ENCODE results near the gene TIGD1.

- TF ChIP-seq, protein P1, sequence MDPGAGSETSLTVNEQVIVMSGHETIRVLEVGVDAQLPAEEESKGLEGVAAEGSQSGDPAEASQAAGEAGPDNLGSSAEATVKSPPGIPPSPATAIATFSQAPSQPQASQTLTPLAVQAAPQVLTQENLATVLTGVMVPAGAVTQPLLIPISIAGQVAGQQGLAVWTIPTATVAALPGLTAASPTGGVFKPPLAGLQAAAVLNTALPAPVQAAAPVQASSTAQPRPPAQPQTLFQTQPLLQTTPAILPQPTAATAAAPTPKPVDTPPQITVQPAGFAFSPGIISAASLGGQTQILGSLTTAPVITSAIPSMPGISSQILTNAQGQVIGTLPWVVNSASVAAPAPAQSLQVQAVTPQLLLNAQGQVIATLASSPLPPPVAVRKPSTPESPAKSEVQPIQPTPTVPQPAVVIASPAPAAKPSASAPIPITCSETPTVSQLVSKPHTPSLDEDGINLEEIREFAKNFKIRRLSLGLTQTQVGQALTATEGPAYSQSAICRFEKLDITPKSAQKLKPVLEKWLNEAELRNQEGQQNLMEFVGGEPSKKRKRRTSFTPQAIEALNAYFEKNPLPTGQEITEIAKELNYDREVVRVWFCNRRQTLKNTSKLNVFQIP (CRISPR knock-in tag; IDR thresholded peaks at IDR 0.05; ENCODE audit: borderline replicate concordance, low read depth): no peak
- TF ChIP-seq, protein P2, sequence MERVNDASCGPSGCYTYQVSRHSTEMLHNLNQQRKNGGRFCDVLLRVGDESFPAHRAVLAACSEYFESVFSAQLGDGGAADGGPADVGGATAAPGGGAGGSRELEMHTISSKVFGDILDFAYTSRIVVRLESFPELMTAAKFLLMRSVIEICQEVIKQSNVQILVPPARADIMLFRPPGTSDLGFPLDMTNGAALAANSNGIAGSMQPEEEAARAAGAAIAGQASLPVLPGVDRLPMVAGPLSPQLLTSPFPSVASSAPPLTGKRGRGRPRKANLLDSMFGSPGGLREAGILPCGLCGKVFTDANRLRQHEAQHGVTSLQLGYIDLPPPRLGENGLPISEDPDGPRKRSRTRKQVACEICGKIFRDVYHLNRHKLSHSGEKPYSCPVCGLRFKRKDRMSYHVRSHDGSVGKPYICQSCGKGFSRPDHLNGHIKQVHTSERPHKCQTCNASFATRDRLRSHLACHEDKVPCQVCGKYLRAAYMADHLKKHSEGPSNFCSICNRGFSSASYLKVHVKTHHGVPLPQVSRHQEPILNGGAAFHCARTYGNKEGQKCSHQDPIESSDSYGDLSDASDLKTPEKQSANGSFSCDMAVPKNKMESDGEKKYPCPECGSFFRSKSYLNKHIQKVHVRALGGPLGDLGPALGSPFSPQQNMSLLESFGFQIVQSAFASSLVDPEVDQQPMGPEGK (CRISPR knock-in tag; IDR thresholded peaks at IDR 0.05; ENCODE audit: borderline replicate concordance): no peak
- TF ChIP-seq ZFP3 (CRISPR knock-in tag; IDR thresholded peaks at IDR 0.05) (no peak), CSDC2 (CRISPR knock-in tag; IDR thresholded peaks at IDR 0.05) (no peak), OSR1 (CRISPR knock-in tag; IDR thresholded peaks at IDR 0.05) (no peak), ARNTL (CRISPR knock-in tag; IDR thresholded peaks at IDR 0.05; ENCODE audit: borderline replicate concordance, low read depth) (no peak), SNAI2 (CRISPR knock-in tag; IDR thresholded peaks at IDR 0.05) (no peak), ZFP30 (CRISPR knock-in tag; IDR thresholded peaks at IDR 0.05) (no peak), ZNF8 (CRISPR knock-in tag; IDR thresholded peaks at IDR 0.05) (no peak), ESRRG (CRISPR knock-in tag; IDR thresholded peaks at IDR 0.05) (no peak), ZC3H10 (CRISPR knock-in tag; IDR thresholded peaks at IDR 0.05) (no peak), RARB (CRISPR knock-in tag; IDR thresholded peaks at IDR 0.05) (no peak), TSHZ2 (CRISPR knock-in tag; IDR thresholded peaks at IDR 0.05) (no peak)
These were observed 22.7 kb upstream of the TIGD1 start for GRCh38 chr2:232573042-232573441.

Measured in SK-N-SH treated with all-trans-retinoic acid at 6 μM for 48 hours (cell line).